Fibroblast of mammary gland (primary cell): Measurements from ENCODE around the gene KLF3.
A peak's percentile ranks its signal among the peaks of the same experiment; 100 is the strongest.

Experiments
- DNase-seq: peaks from one replicate; pipeline ENCODE4 v3.0.0-alpha.2; 2010; ENCODE audit warnings: low read depth
- H3K4me3 ChIP-seq: 2 replicates; pipeline ENCODE4 v1.5.1; 2011; ENCODE audit warnings: low read depth, mild to moderate bottlenecking, low read length, moderate library complexity; ENCODE audit not compliant: control insufficient read depth
- TF ChIP-seq, protein P1 (sequence below): conservative IDR thresholded peaks from 2 replicates; pipeline ENCODE4 v1.5.1; 2011; ENCODE audit warnings: low read depth, low read length, inconsistent platforms; ENCODE audit not compliant: control insufficient read depth, insufficient read depth

KLF3 gene

DNA sequence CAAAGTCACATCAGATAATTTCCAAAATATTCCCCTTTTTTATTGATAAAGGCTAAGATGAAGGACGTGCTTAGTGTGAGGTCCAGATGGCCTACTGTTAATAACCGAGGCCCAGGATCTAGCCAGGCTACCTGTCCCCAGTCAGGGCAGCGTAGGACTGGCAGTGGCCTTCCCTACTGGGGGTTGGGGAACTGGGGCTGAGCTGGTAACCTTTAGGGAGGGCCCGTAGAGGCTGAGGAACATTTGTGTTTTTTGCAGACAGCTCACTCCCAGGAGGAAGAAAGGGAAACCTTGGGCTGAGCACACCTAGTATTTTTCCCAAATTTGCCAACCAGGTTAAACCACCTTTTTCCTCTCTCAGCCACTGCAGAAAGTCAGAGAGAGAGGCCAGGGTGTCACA lies 59.1 kb downstream of the KLF3 start:
- no peak for DNase-seq
- TF ChIP-seq, protein P1, sequence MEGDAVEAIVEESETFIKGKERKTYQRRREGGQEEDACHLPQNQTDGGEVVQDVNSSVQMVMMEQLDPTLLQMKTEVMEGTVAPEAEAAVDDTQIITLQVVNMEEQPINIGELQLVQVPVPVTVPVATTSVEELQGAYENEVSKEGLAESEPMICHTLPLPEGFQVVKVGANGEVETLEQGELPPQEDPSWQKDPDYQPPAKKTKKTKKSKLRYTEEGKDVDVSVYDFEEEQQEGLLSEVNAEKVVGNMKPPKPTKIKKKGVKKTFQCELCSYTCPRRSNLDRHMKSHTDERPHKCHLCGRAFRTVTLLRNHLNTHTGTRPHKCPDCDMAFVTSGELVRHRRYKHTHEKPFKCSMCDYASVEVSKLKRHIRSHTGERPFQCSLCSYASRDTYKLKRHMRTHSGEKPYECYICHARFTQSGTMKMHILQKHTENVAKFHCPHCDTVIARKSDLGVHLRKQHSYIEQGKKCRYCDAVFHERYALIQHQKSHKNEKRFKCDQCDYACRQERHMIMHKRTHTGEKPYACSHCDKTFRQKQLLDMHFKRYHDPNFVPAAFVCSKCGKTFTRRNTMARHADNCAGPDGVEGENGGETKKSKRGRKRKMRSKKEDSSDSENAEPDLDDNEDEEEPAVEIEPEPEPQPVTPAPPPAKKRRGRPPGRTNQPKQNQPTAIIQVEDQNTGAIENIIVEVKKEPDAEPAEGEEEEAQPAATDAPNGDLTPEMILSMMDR = no peak
- H3K4me3 ChIP-seq = no peak overlapping the region

DNA sequence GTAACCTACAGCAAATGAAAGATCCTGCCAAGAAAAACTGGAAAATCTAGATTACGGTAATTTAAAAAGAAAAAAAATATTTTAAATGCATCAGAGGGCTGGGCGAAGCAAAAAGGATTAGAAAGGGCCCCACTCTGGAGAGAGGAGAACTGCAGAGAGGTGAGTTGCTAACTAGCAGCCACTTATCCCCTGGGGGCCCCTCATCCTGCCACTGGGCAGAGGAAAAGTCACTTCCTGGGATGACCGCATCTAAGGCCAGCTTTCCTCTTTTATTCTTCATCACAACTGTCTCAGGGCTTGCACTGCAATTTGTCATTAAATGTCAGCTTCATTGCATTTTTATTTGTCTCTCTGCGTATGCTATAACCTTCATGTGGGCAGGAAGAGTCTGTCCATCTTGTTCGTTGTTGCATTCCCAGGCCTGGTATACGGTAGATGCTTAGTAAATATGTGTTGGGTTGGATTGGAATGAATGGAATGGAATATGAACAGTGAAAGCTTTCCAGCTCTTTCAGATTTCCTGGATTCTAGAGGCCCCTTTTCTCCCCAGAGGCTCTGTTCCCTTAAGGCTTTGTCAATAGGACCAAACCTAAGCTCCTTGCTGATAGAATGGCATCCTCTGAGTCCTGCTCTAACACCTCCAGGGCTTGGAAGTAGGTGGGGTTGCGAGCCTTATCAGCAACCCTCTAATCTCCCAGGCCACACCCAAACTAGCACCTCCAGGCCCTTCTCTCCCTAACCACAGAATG lies 59.9 kb downstream of the KLF3 start:
- TF ChIP-seq, protein P1 = no peak
- DNase-seq = no peak
- H3K4me3 ChIP-seq = no peak overlapping the region

DNA sequence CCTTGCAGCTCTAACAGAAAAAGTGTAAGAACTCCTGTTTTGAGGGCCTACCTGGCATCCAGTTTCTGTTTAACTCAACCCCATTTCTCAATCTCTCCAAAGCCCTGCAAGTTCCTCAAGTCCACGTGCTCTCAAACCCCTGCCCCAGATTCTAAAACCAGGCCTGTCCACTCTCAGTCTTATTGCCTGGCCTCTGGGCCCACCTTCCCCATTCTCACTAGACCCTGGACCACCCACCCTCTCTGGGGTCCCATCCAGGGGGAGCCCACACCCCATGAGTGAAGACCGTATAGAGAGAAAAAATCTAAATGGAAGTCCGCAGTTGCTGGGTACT lies 60.4 kb downstream of the KLF3 start:
- DNase-seq = no peak
- TF ChIP-seq, protein P1 = no peak
- H3K4me3 ChIP-seq = no peak overlapping the region

- TF ChIP-seq, protein P1 = no peak
- no peak for DNase-seq
- H3K4me3 ChIP-seq = no peak overlapping the region
These were observed 64.7 kb downstream of the KLF3 start for GRCh38 chr4:38728631-38729141.

DNA sequence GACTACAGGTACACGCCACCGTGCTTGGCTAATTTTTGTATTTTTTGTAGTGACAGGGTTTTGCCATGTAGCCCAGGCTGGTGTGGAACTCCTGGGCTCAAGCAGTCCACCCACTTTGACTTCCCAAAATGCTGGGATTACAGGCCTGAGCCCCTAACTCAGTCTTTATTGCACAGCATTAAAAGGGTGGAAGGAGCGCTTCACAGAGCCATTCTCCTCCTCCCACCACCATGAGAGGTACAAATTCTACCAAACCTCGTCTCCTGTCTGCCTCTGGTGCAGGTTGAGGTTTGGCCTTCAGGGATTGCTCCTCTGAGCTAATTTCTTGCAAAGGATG lies 66.5 kb downstream of the KLF3 start:
- TF ChIP-seq, protein P1 = no peak
- H3K4me3 ChIP-seq = no peak overlapping the region
- no peak for DNase-seq

- no peak overlapping the region for H3K4me3 ChIP-seq
- TF ChIP-seq, protein P1 = peak; percentile 87
These were observed 67.0 kb downstream of the KLF3 start for GRCh38 chr4:38730830-38731646.

More at GRCh38 chr4:38730830-38731646, 67.0 kb downstream of the KLF3 start:
- peak; percentile 97 for DNase-seq
